ENCODE measurements around the gene MFAP4. TPM values are rescaled to one million over a fixed set of nuclear protein-coding genes. Genes with fewer than 3 reads are reported as not detected.

MFAP4 gene
- total RNA-seq, 1 experiment from 2014 or later, result 79.6 TPM

DNA sequence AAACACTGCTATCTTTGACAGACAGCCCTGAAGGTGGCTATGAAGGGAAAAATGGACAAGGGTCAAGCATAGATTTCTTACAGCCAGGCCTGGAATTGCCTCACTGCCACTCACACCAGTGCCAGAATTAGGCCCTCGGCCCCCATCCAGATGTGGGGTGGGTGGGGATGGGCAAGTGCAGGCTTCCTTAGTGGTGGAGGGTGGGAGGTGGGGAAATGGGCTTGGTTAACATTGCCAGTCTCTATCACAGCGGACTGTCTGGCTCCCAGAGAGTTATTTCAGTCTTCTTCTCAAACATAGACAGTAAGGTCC is 49.3 kb downstream of the MFAP4 start:
- Histone ChIP-seq H3K9me3 (replicated peaks) (no peaks in the 10 kb centered on the region), H3K27me3 (no peaks in the 10 kb centered on the region)
- DNase-seq, result no peak

DNA sequence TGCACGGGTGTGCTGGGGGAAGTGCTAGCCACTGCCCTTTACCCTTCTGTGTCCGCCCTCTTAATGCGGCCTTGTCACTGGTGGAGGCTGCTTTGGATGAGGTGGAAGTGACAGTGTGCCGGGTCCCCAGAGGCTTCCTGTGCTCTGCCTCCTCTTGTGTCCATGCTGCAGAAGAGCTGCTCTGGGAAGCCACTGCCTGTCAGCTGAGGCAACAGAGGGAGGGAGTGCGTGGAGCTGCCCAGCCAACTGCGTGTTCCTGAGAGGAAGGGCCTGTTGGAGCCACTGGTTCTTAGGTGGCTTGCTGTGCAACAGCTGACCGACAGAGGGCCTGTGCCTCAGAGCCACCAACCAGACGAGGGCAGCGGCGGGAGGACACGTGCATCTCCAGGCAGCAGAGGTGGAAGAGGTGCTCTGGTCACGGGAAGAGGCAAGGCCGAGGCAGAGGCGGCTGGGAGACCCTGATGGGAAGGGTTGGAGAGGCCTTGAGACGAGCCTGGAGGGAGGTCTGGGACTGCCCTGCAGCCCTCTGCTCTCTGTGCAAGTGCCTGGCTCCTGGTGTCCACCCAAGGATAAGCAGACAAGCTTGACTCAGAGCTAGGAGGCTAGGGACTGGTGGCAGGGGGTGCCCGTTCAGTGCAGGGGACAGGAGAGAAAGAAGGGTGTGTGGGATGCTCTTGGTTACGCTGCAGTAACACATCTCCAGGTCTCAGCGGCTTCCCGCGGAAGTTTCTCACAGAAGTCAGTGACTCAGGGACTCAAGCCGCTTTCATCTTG is 49.9 kb downstream of the MFAP4 start:
- Histone ChIP-seq H3K27me3 (no peaks in the 10 kb centered on the region), H3K4me3 (no peak overlapping the region), H3K27ac (no peak overlapping the region), H3K9me3 (replicated peaks) (no peaks in the 10 kb centered on the region), H3K36me3 (no peaks in the 10 kb centered on the region), H3K4me1 (peaks cover 8% of the 10 kb centered on the region)
- DNase-seq, result no peak

More for the DNA sequence above, 49.3 kb downstream of the MFAP4 start:
- Histone ChIP-seq H3K36me3 (no peaks in the 10 kb centered on the region), H3K4me1 (peaks cover 3% of the 10 kb centered on the region), H3K4me3 (no peak overlapping the region), H3K27ac (no peak overlapping the region)

- DNase-seq, result no peak
- H3K4me1 ChIP-seq, result peaks cover 12% of the 10 kb centered on the region
- H3K9me3 ChIP-seq (replicated peaks), result no peaks in the 10 kb centered on the region
- no peak overlapping the region for H3K27ac ChIP-seq
- no peak overlapping the region for H3K4me3 ChIP-seq
- no peaks in the 10 kb centered on the region for H3K27me3 ChIP-seq
- H3K36me3 ChIP-seq, result no peaks in the 10 kb centered on the region
Measured at GRCh38 chr17:19335951-19336631, 50.9 kb downstream of the MFAP4 start.

GRCh38 chr17:19334331-19334730 is 52.7 kb downstream of the MFAP4 start:
- Histone ChIP-seq H3K9me3 (replicated peaks) (no peaks in the 10 kb centered on the region), H3K27ac (no peak overlapping the region), H3K36me3 (no peaks in the 10 kb centered on the region), H3K27me3 (no peaks in the 10 kb centered on the region), H3K4me1 (peaks cover 15% of the 10 kb centered on the region), H3K4me3 (no peak overlapping the region)
- no peak for DNase-seq

DNA sequence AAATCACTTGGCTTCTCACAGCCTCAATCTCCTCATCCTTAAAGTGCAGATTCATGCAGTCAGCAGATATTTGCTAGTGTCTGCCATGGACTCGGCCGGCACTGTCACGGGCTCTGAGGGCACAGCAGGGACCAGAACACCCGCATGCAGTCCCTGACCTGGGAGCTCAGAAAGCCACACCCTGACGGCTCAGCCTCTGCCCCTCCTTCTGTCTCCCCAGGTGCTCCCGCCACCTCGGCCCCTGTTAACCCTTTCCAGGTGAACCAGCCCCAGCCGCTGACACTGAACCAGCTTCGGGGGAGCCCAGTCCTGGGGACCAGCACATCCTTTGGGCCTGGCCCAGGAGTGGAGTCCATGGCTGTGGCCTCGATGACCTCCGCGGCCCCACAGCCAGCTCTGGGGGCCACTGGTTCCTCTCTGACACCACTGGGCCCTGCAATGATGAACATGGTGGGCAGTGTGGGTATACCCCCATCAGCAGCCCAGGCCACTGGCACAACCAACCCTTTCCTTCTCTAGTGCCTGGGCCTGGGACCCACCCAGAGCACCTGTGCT is 53.2 kb downstream of the MFAP4 start:
- H3K36me3 ChIP-seq, result no peaks in the 10 kb centered on the region
- H3K4me1 ChIP-seq, result peaks cover 15% of the 10 kb centered on the region
- no peak overlapping the region for H3K4me3 ChIP-seq
- no peaks in the 10 kb centered on the region for H3K9me3 ChIP-seq (replicated peaks)
- H3K27ac ChIP-seq, result no peak overlapping the region
- no peak for DNase-seq
- H3K27me3 ChIP-seq, result no peaks in the 10 kb centered on the region

Other genes with a start within 250 kb of the MFAP4 start
- gene EPN2, start 149.8 kb downstream of the MFAP4 start, total RNA-seq (2014; rRNA removed; shearing (Covaris generic)), result 56.4 and 64.1 TPM in 2 replicates
- gene B9D1, start 24.5 kb downstream of the MFAP4 start, total RNA-seq (2014; rRNA removed; shearing (Covaris generic)), result 15.2 and 15.3 TPM in 2 replicates
- gene MAPK7, start 8.7 kb downstream of the MFAP4 start, total RNA-seq (2014; rRNA removed; shearing (Covaris generic)), result 38.3 and 43.1 TPM in 2 replicates
- 1.2 and 2.4 TPM in 2 replicates for gene RNF112, start 24.0 kb upstream of the MFAP4 start, total RNA-seq (2014; rRNA removed; shearing (Covaris generic))
- not detected in 2 replicates for gene SLC47A1, start 146.7 kb upstream of the MFAP4 start, total RNA-seq (2014; rRNA removed; shearing (Covaris generic))

Measured in SJCRH30 (cell line).